Uterus (tissue), 2 donors: ENCODE data around the gene TSPAN6.

Experiments used
- CTCF ChIP-seq, 4 experiments: fragments of 200-600 bp in 2 of 4; fragments of 450-650 bp in 2 of 4; sonication (generic) in 2 of 4; IDR thresholded peaks; one replicate each; pipeline ENCODE4 v1.5.1; 2016 to 2019; ENCODE audit warnings: antibody characterized with exemption in 4 of 4, mild to moderate bottlenecking in 2 of 4, moderate library complexity in 1 of 4
- POLR2A ChIP-seq, 2 donors: fragments of 450-650 bp; IDR thresholded peaks; one replicate each; pipeline ENCODE4 v1.6.1; 2016; ENCODE audit warnings: antibody characterized with exemption in 2 of 2, mild to moderate bottlenecking in 1 of 2, moderate library complexity in 1 of 2

DNA sequence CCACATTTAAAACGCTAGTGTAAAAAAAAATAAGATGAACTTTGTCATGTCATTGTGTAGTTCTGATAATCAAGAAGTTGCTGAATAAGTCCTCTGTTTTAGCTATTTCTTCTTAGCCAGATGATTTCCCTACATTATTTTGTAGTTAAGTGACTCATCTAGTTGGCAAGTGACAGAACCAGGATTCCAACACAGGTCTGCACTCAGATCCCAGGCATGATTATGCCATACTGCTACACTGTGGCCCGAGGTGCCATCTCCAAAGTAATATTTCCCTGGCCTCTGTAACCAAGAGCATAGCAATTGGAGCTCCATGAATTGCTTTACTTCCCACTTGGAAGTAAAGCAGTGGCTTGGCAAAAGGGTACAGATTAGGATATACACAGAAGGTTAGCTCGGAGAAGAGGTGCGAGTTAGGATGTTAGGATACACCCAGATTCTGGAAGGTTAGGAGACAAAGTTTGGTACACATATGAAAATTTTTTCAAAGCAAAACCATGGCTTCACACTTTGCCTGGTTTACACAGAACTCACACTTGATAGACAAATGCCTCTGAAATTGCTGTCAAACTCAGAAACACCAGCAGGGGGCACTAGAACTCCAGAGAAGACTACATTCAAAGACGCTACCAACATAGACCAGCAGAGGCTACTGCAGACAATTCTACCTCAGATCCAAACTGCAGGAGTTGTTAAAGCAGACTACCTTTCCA lies 48.8 kb upstream of the TSPAN6 start:
- TF ChIP-seq CTCF (IDR thresholded peaks at IDR 0.05) (peak; percentile 71 to 97 (median 88)), POLR2A (IDR thresholded peaks at IDR 0.05) (no peak)
